Measurements from ENCODE around the gene NOP53. TPM values are rescaled to one million over a fixed set of nuclear protein-coding genes. Genes with fewer than 3 reads are reported as not detected.

Gene NOP53
- total and polyA plus RNA-seq, 2 of the 8 experiments (the other 6 are each of a cell fraction or from before 2014, with no cell fraction given) = 107 to 245 TPM

DNA sequence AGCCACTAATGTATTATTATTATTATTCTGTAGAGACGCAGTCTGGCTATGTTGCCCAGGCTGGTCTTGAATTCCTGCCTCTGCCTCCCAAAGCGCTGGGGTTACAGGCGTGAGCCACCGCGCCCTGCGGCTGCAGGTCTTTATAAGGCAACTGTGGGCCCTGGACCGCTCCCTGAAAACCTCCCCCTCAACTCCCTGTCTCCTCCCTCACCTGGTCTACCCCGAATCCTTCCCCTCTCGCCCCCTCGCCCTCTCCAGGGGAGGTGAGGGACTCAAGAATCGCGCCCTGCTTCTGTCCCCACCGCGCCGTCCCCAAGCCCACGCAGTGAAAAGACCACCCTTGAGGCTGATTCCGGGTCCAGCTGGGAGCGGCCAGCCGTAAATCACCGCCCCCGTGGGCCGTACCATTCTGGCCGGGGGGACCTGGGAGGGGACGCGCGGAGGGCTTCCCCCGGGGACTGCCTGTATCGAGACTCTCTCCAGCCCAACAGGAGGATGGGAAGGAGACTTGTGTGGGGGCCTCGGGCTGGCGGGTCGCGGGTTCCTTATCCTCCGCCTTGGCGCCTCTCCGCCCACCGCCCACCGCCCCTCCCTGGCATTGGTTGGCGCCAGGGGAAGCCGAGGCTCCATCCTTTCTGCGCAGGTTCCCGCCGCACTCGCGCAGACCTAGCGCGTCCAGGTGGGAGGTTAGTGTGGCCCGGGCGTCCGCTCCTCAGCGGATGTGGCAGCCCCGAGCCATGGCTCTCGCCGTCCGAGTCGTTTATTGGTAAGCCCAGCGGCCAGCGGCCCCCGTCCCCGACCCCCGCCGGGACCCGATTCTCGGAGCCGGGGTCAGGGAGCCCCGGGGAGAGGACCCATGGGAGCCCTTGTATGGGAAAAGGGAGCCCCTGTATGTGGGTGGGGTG is 33.0 kb downstream of the NOP53 start, which contains the start of gene SELENOW:
SELENOW (plus strand) TSS at position 655 of the 905 bp plus-strand sequence; CDS start at position 738, 83 bp downstream.
- CTCF ChIA-PET (ENCODE audit: partially characterized antibody) = interaction anchor here (1.0 to 1.8 kb wide), 4 partner anchors 10 to 66 kb away, joined by 3 to 10 read pairs (median 3); no protein-coding TSS in a partner anchor
- TF ChIP-seq NRF1 (IDR thresholded peaks at IDR 0.05; ENCODE audit: low read depth, low read length) (no peak), SIX5 (IDR thresholded peaks at IDR 0.05; ENCODE audit: low read depth, low read length) (no peak), ZNF274 (IDR thresholded peaks at IDR 0.05; ENCODE audit: borderline replicate concordance, extremely low read depth, low read length) (no peak), BRCA1 (IDR thresholded peaks at IDR 0.05; ENCODE audit: low read depth, low read length) (no peak)

More for the DNA sequence above, 33.0 kb downstream of the NOP53 start, which contains the start of gene SELENOW:
- Histone ChIP-seq H3K4me1 (replicated peaks in 1 of 4; ENCODE audit: control insufficient read depth in 3 of 4, insufficient read depth in 4 of 4, low read length in 3 of 4) (peaks cover 0 to 10% (median 7%) of the 10 kb centered on the region in 4 experiments; a peak in 5 of 7 replicates), H3K14ac (ENCODE audit: insufficient read length) (no peak within 1 kb of the TSS), H3K79me1 (ENCODE audit: low read depth, low read length) (peaks cover 7% of the 10 kb centered on the region), H3K4me3 (ENCODE audit: extremely low read depth in 1 of 4, insufficient read depth in 2 of 4, low read depth in 3 of 4, low read length in 4 of 4) (peak within 1 kb of the TSS; percentile 57 to 97 (median 75)), H3K79me2 (ENCODE audit: control insufficient read depth in 1 of 2, insufficient read depth in 2 of 2, low read length in 2 of 2) (peaks cover 13 to 25% of the 10 kb centered on the region in 2 experiments), H4K91ac (replicated peaks; ENCODE audit: insufficient read length, low read length) (peak within 1 kb of the TSS; percentile 93), H2BK5ac (ENCODE audit: low read depth, low read length) (peak within 1 kb of the TSS; percentile 97), H3K23ac (ENCODE audit: insufficient read length) (no peak within 1 kb of the TSS), H4K8ac (ENCODE audit: extremely low read depth, insufficient read depth, low read length) (peak within 1 kb of the TSS; percentile 100; the same call in 1 of the 2 replicates), H3K9ac (replicated peaks in 1 of 4; ENCODE audit: extremely low read depth in 1 of 4, low read depth in 3 of 4, low read length in 3 of 4) (peak within 1 kb of the TSS; percentile 83 to 95 (median 93)), H3K9me3 (ENCODE audit: insufficient read depth in 2 of 2, low read depth in 1 of 2, low read length in 1 of 2) (no peaks in the 10 kb centered on the region), H3K27ac (ENCODE audit: low read depth, low read length) (peak within 1 kb of the TSS; percentile 99), H2AFZ (ENCODE audit: low read length) (no peak within 1 kb of the TSS; the same call in 1 of the 2 replicates), H2BK20ac (ENCODE audit: low read length) (peak within 1 kb of the TSS; percentile 80; the same call in 1 of the 2 replicates), H3K4ac (replicated peaks; ENCODE audit: insufficient read length, low read depth, low read length) (peak within 1 kb of the TSS; percentile 78), H3K56ac (replicated peaks; ENCODE audit: insufficient read length, low read depth, low read length) (peak within 1 kb of the TSS; percentile 86), H3K4me2 (ENCODE audit: insufficient read depth in 1 of 2, low read depth in 2 of 2, low read length in 2 of 2) (peak within 1 kb of the TSS; percentile 59 to 92), H2BK15ac (ENCODE audit: low read length) (0 out of 2 replicates have a peak within 1 kb of the TSS, but pooled peaks have one; percentile 46), H3K36me3 (ENCODE audit: control insufficient read depth in 2 of 4, insufficient read depth in 4 of 4, low read length in 3 of 4) (peaks cover 10 to 23% (median 18%) of the 10 kb centered on the region in 4 experiments), H4K20me1 (replicated peaks in 1 of 2; ENCODE audit: control insufficient read depth in 1 of 2, insufficient read depth in 2 of 2, low read length in 2 of 2) (peaks cover 8 to 17% of the 10 kb centered on the region in 2 experiments), H2BK12ac (ENCODE audit: low read depth, low read length) (0 out of 2 replicates have a peak within 1 kb of the TSS, but pooled peaks have one; percentile 75), H2BK120ac (replicated peaks; ENCODE audit: low read depth, low read length) (peak within 1 kb of the TSS; percentile 98), H3K27me3 (replicated peaks in 1 of 4; ENCODE audit: control insufficient read depth in 3 of 4, extremely low read depth in 1 of 4, insufficient read depth in 3 of 4, low read length in 3 of 4) (no peaks in the 10 kb centered on the region), H3K18ac (ENCODE audit: extremely low read depth, low read length) (peak within 1 kb of the TSS; percentile 87), H3K23me2 (ENCODE audit: low read depth, low read length) (peaks cover 8% of the 10 kb centered on the region), H2AK5ac (ENCODE audit: low read depth, low read length) (no peak within 1 kb of the TSS), H4K5ac (ENCODE audit: insufficient read length, low read depth, low read length) (peak within 1 kb of the TSS; percentile 100)
- WGBS, 2 experiments (ENCODE audit: extremely low coverage in 1 of 2, insufficient coverage in 1 of 2, insufficient read length in 1 of 2, insufficient replicate concordance in 2 of 2, low coverage in 1 of 2, low lambda C conversion rate in 2 of 2, missing lambda C conversion rate in 1 of 2) = 2% methylated on average over 47 of the region's 65 CpGs; no CpG with 5 or more reads in 1 of the 2 experiments
- POLR2A ChIA-PET (ENCODE audit: partially characterized antibody) = interaction anchor here (0.6 to 5.0 kb wide), 8 partner anchors 10 to 456 kb away, joined by 3 to 34 read pairs (median 4); partner anchors contain the start of gene NOP53
- DNase-seq (ENCODE audit: low read depth in 1 of 2, low spot score in 2 of 2) = peak; percentile 46 to 95
- FAIRE-seq = no peak
